OCI-M2 (cell line): ENCODE results near the gene CHST2.
"Not testable (repeated sequence)": the region's sequence is repeated elsewhere in the genome, so short reads cannot be mapped to it uniquely, and the experiment has no call there.

Source experiments
- DNase-seq: peaks from one replicate; lab custom pipeline; 2025; ENCODE audit not compliant: unreplicated experiment; lab: John Stamatoyannopoulos, UW

CHST2 gene, protein sequence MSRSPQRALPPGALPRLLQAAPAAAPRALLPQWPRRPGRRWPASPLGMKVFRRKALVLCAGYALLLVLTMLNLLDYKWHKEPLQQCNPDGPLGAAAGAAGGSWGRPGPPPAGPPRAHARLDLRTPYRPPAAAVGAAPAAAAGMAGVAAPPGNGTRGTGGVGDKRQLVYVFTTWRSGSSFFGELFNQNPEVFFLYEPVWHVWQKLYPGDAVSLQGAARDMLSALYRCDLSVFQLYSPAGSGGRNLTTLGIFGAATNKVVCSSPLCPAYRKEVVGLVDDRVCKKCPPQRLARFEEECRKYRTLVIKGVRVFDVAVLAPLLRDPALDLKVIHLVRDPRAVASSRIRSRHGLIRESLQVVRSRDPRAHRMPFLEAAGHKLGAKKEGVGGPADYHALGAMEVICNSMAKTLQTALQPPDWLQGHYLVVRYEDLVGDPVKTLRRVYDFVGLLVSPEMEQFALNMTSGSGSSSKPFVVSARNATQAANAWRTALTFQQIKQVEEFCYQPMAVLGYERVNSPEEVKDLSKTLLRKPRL

DNA sequence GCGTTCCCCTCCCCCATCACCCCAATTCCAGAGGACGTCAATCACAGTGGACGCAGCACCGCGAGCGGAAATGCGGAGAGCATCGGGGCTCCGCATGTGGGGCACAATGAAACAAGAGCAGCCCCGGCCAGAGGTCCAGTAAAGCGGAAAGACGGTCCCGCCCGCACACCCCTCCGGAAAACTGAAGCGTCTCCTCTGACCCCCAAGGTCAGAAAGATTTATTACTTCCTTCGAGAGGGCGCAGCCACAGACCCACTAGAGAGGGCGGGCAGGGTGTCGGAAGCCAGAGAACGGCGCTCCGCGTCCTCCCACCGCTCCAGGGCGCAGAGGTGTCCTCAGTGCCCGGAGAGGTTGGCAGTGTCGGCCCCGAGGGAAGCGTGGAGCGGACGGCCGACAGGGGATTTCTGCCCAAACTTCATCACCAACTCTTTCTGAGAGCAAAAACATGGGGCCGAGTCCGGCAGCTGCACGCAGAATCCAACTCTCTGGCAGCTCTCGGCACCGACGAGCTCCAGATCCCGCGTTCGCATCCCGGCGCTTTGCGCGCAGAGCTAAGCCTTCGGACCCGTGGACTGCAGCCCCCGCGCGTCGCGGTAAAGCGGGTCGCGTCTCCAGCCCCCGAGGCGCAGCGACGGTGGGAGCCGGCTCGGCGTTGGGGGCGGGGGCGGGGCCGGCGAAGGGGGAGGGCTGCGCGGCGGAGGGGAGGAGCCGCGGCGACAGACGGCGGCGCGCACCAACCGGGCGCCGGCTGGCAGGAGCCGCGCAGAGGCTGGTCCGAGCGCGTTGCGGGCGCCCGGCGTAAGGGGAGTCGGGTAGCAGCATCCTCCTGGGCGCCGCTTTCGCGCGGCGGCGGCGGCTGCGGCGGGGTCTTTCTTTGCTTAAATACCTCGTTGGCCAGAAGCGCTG lies at the start of gene CHST2:
CHST2 (plus strand) TSS at position 763 of the 906 bp plus-strand sequence. CDS start 1,046 bp downstream, outside the sequence.
- no peak for DNase-seq

DNA sequence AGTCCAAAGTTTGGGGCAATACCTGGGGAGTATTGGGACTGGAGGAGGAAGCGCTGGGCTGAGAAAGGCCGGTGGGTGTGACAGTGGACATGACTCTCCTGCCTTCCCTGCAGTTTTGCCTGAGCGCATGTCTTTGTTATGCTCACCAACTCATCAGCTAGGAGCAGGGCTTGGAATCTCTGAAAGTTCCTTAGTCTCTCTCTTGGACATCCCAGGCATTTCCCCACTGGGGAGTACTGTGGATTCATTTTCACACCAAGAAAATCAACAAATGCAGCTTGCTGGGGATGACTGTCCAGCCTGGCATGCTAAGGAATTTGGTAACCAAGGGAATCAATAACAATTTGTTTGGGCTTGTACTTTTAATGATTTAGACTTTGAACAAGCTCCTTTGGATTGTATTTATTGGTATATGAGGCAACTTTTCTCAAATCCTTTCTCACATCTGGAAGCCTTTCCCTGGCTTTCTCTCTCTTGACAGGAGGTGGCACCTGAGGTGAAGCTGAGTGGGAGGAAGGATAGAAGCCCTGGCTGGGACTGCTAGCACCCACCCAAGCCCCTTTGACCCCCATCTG lies 48.5 kb upstream of the CHST2 start:
- no peak for DNase-seq

DNA sequence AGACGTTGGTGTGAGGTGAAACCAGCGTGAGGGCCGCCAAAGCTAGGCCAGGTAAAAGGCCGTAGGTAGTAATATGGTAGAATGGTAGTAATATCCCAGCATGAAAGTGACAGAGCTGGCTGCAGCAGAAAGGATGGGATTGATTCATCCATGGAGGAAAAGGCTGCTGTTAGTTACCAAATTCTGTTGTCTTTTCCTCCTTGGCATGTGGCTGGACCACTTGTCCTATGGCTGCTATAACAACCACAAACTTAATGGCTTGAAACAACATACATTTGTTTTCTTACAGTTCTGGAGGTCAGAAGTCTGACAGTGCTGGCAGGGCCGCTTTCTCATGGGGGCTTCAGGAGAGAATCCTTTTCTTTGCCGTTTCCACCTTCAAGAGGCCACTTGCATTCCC lies 47.8 kb upstream of the CHST2 start:
- DNase-seq: no peak

DNA sequence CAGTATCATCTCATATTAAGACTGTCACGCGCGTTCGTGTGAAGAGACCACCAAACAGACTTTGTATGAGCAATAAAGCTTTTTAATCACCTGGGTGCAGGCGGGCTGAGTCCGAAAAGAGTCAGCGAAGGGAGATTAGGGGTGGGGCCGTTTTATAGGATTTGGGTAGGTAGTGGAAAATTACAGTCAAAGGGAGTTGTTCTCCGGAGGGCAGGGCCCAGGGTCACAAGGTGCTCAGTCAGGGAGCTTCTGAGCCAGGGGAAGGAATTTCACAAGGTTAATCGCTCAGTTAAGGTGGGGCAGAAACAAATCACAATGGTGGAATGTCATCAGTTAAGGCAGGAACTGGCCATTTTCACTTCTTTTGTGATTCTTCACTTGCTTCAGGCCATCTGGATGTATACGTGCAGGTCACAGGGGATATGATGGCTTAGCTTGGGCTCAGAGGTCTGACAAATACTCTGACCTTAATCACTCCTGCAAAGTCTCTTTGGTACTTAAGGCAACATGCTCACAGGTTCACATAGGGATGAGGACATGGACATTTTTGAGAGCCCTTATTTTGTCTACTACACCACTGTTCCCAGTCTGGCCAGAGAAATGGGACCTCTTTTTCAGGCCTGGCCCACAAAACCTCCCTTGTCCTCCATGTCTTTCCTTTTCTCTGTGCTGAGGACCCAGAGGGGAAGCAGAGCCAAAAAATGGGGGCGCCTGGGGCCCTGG lies 47.1 kb upstream of the CHST2 start:
- DNase-seq: not testable (repeated sequence)

DNA sequence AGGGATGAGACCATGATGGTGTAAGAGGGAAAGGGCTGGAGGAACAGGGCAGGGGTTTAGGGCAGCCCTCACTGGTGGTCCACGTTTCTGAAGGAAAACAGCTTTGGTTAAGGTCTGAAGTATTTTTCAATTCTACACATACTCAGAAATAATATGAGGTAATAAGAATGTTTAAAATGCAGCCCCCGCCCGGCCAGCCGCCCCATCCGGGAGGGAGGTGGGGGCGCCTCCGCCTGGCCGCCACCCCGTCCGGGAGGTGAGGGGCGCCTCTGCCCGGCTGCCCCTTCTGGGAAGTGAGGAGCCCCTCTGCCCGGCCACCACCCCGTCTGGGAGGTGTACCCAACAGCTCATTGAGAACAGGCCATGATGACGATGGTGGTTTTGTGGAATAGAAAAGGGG lies 46.0 kb upstream of the CHST2 start:
- DNase-seq: not testable (repeated sequence)

DNA sequence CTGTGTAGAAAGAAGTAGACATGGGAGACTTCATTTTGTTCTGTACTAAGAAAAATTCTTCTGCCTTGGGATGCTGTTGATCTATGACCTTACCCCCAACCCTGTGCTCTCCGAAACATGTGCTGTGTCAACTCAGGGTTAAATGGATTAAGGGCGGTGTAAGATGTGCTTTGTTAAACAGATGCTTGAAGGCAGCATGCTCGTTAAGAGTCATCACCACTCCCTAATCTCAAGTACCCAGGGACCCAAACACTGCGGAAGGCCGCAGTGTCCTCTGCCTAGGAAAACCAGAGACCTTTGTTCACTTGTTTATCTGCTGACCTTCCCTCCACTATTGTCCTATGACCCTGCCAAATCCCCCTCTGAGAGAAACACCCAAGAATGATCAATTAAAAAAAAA lies 45.6 kb upstream of the CHST2 start:
- not testable (repeated sequence) for DNase-seq

DNA sequence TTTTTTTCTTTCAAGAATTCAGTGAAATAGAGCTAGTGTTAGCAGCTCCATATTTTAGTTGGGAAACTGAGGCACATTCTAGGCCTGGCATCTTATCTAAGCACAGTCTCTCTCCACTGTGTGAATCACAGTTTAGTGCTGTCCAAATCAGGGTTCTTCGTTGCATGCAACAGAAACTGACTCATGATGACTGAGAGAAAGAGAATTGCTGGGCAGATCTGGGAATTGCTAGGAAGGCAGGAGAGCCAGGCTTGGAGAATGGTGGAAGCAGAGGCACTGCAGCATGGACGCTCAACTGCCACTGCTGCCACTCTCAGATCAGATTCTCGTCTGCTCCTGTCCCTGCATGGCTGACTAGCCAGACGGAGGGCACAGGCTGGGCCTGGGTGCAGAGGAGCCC lies 40.7 kb upstream of the CHST2 start:
- no peak for DNase-seq

DNA sequence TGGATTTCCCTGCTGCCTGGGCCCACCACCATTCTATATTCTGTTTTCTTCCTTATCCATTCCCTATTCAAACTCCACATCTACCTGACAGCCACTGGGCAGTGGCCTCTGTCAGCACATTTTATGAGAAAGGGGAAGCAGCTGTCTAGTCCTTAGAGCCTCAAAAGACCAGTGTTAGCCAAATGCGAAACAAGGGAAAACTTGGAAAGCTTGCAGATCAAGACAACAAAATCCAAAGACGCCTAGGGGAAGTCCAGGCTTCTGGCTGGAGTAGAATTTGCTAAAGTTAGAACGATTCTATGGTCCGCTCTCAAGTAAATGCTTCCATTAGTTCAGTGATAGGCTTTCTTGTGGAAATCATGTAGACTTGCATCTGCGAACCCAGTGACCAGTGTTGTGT lies 39.4 kb upstream of the CHST2 start:
- DNase-seq: no peak

DNA sequence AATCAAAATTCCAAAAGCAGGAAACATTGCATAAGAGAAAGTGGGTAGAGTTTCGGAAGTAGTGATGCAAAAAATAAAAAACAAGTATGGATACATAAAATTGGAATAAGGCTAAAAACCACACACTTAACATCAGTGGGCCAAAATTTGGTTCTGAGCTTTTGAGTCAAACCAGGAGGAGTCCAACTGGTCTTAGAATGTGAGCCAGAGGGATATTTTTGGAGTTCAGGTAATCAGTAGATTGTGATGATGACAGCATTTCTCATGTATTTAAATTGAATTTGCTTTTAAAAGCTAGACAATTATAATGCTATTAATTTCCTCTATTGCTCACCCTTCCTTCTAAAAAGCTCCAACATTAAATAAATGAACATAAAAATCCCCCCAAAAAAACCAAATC lies 38.2 kb upstream of the CHST2 start:
- no peak for DNase-seq

DNA sequence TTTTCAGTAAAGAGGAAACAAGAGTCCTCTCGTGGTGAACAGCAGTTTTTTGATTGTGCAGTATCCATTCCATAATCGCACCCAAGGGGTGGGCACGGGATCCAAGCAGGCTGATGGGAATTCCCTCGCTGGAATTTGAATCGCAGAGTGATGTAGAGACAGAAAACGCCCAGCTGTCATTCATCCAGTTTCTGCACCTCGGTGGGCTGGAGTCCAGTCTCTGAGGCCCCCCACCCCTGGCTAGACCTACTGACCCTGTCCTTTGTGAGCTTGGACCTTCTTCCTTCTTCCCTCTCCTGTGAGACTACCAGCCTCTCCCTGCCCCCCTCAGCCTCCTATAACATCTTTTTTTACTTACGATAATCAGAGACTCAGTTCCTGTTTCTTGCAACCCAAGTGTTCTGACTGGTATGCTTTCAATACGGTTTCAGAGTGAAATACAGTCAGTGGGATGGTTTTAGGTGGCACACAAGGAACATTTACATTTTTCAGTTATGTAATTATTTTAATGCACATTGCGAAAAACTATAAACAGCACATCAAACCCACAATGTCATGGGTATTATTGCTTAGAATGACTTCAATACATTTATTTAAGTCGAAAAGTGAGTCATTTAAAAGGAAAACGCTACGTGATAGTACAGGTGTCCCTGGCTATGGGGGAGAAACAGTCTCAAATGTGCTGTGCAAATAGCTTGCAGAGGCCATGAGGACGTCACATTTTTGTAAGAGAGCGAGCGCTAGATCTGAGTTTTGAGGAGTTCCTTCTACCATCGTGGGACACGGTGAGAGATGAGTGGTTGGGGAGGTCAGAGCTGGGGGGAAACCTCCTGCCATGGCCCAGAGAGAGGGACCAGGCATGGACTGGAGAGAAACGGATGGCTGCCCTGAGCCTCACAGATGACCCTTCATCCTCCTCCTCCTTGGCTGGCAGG lies 37.5 kb upstream of the CHST2 start:
- no peak for DNase-seq

DNA sequence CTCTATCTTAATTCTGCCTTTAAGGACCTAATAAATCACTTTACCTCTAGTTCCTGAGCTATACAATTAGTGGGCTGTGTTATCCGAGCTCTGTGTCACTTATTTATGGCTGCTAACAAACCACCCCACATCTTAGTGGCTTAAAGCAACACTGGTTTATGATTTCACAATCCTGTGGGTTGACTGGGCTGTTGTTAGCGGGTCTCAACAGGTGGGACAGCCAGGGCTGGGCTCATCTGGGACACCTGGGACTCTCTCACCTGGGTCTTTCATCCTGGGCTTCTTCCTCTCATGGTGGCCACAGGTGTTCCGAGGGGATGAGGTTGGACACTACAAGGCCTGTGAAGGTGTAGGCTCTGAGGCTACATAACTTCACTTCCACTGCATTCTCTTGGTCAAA lies 35.8 kb upstream of the CHST2 start:
- no peak for DNase-seq

DNA sequence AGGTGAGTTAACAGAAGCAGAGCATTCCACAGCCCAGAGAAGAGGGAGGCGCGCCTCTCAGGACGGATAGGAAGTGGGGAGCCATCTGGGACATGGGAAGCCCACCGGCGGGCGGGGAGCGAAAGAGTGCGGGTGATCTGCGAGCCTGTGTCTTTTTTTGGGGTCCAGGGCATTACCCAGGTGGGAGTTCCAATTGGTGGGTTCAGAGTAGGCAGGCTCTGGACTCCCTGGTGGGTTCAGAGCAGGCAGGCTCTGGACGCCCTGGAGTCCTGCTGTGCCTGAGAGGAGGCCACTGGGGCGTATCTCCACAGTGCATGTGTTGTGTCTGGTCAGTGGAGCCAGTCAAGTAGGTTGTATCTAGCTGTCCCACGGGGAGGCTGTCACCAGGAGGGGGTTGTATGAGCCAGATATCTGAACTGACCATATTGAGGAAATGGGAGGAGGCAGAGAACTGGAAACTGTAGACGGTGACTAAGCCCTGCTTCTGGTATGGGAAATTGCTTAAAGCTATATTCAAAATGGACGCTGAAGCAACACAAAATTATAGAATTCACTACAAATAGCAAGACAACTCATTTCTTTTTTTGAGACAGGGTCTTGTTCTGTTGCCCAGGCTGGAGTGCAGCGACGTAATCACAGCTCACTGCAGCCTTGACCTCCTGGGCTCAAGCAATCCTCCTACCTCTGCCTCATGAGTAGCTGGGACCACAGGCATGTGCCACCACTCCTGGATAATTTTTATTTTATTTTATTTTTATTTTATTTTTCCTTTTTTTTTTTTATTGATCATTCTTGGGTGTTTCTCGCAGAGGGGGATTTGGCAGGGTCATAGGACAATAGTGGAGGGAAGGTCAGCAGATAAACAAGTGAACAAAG lies 34.5 kb upstream of the CHST2 start:
- DNase-seq: peak; percentile 77

DNA sequence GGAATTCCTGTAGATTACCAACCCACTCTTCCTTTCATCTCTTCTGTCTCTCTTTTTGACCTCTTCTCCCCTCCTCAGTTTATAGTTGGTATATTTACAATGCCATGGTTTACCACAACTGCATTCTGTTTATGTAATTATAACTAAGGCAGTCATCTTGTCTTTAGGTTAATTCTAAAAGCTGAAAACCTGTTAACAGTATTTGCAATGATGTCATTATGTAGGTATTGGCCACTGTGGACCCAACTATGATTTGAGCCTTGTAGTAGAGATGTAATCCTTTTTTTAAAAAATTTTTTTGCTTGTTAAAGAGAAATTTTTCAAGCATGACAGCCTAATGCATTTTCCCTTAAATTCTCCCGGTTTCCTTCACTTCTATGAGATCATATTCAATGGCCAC lies 30.7 kb upstream of the CHST2 start:
- DNase-seq: no peak

DNA sequence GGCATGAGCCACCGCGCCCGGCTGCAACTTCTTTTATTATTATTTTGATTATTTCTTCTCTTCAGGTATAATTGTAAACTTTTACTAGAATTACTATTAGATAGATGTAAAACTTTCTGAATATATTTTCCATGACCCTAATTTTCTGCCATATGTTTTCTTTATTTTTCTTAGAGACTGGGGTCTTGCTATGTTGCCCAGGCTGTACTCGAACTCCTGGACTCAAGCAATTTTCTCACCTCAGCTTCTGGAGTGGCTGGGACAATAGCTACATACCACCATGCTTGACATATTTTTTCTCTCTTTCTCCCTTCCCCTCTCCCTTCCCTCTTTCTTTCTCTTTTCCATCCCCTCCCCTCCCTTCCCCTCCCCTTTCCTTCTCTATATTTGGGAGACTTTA lies 29.6 kb upstream of the CHST2 start:
- DNase-seq: no peak

DNA sequence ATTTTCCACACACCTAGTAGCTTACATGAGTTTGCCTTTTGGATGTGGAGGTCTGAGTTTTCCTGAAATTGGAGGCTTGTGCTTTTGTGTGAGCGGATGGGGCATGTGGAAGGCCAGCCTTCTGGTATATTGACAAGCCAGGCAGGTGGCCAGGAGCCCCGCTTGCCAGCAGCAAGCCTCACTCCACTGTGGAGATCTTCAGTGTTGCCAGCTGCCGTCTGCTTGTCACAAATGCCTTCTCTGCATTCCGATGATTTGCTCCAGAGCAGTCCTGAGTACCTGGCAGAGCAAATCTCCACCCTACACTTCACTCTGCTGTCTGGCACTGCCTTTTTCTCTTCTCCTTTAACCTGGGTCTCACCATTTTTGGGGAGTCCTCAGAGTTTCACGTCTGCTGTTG lies 29.1 kb upstream of the CHST2 start:
- DNase-seq: no peak

DNA sequence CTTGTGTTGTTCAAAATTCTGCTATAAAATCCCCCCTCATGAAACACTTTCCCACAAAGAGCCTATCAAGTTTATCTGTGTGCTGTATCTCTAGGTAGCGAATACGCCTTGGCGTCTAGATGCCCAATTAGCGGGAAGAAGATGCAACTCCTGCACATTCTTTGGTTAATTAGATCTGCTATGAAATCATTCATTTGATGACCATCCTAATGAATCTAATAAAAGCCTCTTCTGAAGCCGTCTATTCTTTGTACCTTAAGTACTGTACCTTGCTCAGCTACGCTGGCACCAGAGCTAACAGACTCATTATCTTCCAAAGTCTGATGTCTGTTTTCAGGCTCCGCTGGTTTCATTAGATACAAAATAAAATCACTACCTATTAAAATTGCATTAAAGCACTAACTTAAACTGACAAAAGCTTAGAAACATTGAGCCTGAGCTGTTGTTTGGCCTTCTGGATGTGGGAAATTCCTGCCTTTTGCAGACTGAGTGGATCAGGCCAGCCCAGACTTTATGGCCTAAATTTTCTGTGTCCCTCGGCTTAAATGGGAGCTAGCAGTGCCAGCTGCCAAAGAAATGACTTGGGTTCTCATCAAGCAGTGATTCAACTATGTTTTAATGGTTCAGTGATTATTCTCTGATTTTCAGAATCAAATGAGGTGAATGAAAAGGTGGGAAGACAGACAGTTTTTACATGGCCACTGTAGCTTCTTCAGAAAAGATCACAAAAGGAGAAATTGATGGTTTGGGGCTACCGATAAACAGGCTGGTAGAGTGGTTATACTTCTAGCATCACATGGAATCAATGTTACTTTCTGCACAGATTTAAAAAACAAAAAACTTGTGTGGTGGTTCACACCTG lies 28.4 kb upstream of the CHST2 start:
- DNase-seq: no peak

DNA sequence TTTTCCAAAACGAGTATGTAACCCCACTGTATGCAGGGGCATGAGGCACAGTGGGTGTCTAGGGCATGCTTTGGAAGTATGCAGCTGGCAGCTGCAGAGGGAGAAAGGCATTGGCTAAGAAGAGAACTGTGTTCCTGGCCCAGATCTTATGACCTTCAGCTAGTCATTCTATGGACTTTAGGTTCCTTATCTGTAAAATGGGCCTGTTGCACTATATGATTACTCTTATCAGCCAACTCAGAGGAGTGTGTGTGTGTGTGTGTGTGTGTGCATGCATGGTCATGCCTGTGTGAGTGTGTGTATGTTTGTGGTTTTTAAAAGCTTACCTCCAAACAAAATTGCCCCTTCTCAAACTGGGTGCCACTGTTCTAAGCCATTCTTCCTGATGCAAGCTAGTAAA lies 27.4 kb upstream of the CHST2 start:
- DNase-seq: no peak

DNA sequence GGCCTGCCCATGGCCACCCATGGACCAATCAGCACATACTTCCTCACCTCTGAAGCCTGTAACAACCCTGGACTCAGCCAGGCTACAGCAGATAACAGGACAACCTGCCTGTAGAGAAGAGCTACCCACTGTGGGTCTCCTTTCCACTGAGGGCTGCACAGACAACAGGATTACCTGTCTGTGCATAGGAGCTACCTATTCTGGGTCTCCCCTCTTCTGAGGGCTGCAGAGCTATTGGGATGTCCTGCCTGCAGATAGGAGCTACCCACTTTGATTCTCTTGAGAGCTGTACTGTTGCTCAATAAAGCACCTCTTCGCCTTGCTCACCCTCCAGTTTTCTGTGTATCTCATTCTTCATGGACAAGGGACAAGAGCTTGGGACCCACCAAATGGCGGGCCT lies 23.8 kb upstream of the CHST2 start:
- DNase-seq: no peak
